ENCODE data around the gene ANOS1.

DNA sequence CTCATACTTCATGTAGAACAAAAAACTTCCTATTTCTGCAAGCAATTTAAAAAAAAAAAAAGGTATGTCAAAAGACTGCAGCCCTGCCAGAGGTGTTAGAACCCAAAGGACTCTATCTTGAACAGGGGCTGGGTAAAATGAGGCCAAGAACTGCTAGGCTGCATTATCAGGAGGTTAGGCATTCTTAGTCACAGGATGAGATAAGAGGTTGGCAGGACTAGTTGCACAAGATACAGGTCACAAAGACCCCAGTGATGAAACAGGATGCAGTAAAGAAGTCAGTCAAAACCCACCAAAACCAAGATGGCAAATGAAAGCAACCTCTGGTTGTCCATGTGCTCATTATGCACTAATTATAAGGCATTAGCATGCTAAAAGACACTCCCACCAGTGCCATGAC lies 104.1 kb downstream of the ANOS1 start:
- TF ChIP-seq, protein P1, sequence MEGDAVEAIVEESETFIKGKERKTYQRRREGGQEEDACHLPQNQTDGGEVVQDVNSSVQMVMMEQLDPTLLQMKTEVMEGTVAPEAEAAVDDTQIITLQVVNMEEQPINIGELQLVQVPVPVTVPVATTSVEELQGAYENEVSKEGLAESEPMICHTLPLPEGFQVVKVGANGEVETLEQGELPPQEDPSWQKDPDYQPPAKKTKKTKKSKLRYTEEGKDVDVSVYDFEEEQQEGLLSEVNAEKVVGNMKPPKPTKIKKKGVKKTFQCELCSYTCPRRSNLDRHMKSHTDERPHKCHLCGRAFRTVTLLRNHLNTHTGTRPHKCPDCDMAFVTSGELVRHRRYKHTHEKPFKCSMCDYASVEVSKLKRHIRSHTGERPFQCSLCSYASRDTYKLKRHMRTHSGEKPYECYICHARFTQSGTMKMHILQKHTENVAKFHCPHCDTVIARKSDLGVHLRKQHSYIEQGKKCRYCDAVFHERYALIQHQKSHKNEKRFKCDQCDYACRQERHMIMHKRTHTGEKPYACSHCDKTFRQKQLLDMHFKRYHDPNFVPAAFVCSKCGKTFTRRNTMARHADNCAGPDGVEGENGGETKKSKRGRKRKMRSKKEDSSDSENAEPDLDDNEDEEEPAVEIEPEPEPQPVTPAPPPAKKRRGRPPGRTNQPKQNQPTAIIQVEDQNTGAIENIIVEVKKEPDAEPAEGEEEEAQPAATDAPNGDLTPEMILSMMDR (IDR thresholded peaks at IDR 0.05; ENCODE audit: insufficient read depth, low read length): no peak
- TF ChIP-seq, protein P2, sequence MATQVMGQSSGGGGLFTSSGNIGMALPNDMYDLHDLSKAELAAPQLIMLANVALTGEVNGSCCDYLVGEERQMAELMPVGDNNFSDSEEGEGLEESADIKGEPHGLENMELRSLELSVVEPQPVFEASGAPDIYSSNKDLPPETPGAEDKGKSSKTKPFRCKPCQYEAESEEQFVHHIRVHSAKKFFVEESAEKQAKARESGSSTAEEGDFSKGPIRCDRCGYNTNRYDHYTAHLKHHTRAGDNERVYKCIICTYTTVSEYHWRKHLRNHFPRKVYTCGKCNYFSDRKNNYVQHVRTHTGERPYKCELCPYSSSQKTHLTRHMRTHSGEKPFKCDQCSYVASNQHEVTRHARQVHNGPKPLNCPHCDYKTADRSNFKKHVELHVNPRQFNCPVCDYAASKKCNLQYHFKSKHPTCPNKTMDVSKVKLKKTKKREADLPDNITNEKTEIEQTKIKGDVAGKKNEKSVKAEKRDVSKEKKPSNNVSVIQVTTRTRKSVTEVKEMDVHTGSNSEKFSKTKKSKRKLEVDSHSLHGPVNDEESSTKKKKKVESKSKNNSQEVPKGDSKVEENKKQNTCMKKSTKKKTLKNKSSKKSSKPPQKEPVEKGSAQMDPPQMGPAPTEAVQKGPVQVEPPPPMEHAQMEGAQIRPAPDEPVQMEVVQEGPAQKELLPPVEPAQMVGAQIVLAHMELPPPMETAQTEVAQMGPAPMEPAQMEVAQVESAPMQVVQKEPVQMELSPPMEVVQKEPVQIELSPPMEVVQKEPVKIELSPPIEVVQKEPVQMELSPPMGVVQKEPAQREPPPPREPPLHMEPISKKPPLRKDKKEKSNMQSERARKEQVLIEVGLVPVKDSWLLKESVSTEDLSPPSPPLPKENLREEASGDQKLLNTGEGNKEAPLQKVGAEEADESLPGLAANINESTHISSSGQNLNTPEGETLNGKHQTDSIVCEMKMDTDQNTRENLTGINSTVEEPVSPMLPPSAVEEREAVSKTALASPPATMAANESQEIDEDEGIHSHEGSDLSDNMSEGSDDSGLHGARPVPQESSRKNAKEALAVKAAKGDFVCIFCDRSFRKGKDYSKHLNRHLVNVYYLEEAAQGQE (IDR thresholded peaks at IDR 0.05; ENCODE audit: insufficient replicate concordance, low read depth): no peak
- no peak for TF ChIP-seq POLR2AphosphoS5 (IDR thresholded peaks at IDR 0.05; ENCODE audit: low read depth)
